ENCODE results near the gene EEF1G. TPM values are rescaled to one million over a fixed set of nuclear protein-coding genes. Genes with fewer than 3 reads are reported as not detected.

The EEF1G gene
- total RNA-seq, 3 donors from 2014 or later (not counting 1 experiment from before 2014, with no cell fraction given), result 628 to 754 (median 714) TPM

GRCh38 chr11:62602141-62603071, 28.7 kb upstream of the EEF1G start:
- no peaks in the 10 kb centered on the region for H3K36me3 Mint-ChIP-seq
- H3K4me1 Mint-ChIP-seq, result peaks cover 48 to 54% of the 10 kb centered on the region in 2 donors
- peak overlapping the region; percentile 97 for H3K4me3 Mint-ChIP-seq
- H3K36me3 ChIP-seq (ENCODE audit: control insufficient read depth, insufficient read depth, low read length), result peaks cover 35% of the 10 kb centered on the region
- peak overlapping the region; percentile 79 for H3K4me3 ChIP-seq (ENCODE audit: low read length)
- 50% methylated on average over 96 of the region's 96 CpGs for WGBS (ENCODE audit: insufficient coverage)
- no peaks in the 10 kb centered on the region for H3K9me3 Mint-ChIP-seq
- H3K27me3 Mint-ChIP-seq (ENCODE audit: low read depth in 2 of 2), result no peaks in the 10 kb centered on the region
- H3K27ac Mint-ChIP-seq, result peak overlapping the region; percentile 93 to 96
- no peaks in the 10 kb centered on the region for H3K27me3 ChIP-seq (ENCODE audit: control insufficient read depth, insufficient read depth, low read length)
- no peak for TF ChIP-seq CTCF (IDR thresholded peaks at IDR 0.05)
- intact Hi-C loops (cut with micrococcal nuclease), result no loop called here
- peak in 1 of 3 donors; percentile 7 for ATAC-seq
- peak in 1 of 2 donors; percentile 53 for DNase-seq
- peak overlapping the region; percentile 48 for H3K27ac ChIP-seq (ENCODE audit: low read length)
- H3K4me1 ChIP-seq (ENCODE audit: control insufficient read depth, insufficient read depth, low read length), result peaks cover 43% of the 10 kb centered on the region
- no peaks in the 10 kb centered on the region for H3K9me3 ChIP-seq (ENCODE audit: control insufficient read depth, insufficient read depth, low read length)

GRCh38 chr11:62601372-62602140, 27.9 kb upstream of the EEF1G start, which contains the start of gene MTA2:
TSS of gene MTA2 (minus strand) at chr11:62601865. CDS start at chr11:62601450, 415 bp downstream.
- H3K27me3 Mint-ChIP-seq (ENCODE audit: low read depth in 2 of 2), result no peaks in the 10 kb centered on the region
- H3K4me3 Mint-ChIP-seq, result peak within 1 kb of the TSS; percentile 97
- no peaks in the 10 kb centered on the region for H3K36me3 Mint-ChIP-seq
- H3K27ac Mint-ChIP-seq, result peak within 1 kb of the TSS; percentile 93 to 96
- no peak for TF ChIP-seq CTCF (IDR thresholded peaks at IDR 0.05)
- peaks cover 48 to 59% of the 10 kb centered on the region in 2 donors for H3K4me1 Mint-ChIP-seq
- peaks cover 36% of the 10 kb centered on the region for H3K36me3 ChIP-seq (ENCODE audit: control insufficient read depth, insufficient read depth, low read length)
- ATAC-seq (peak; percentile 77 to 90 (median 78)), DNase-seq (peak; percentile 99 to 100)
- no peaks in the 10 kb centered on the region for H3K9me3 ChIP-seq (ENCODE audit: control insufficient read depth, insufficient read depth, low read length)
- H3K4me1 ChIP-seq (ENCODE audit: control insufficient read depth, insufficient read depth, low read length), result peaks cover 43% of the 10 kb centered on the region
- under 1% methylated on average over 83 of the region's 83 CpGs for WGBS (ENCODE audit: insufficient coverage)
- peak within 1 kb of the TSS; percentile 79 for H3K4me3 ChIP-seq (ENCODE audit: low read length)
- intact Hi-C loops (cut with micrococcal nuclease), result no loop called here
- H3K27me3 ChIP-seq (ENCODE audit: control insufficient read depth, insufficient read depth, low read length), result no peaks in the 10 kb centered on the region
- H3K27ac ChIP-seq (ENCODE audit: low read length), result peak within 1 kb of the TSS; percentile 83
- H3K9me3 Mint-ChIP-seq, result no peaks in the 10 kb centered on the region

- peak overlapping the region; percentile 79 for H3K4me3 ChIP-seq (ENCODE audit: low read length)
- peaks cover 43% of the 10 kb centered on the region for H3K4me1 ChIP-seq (ENCODE audit: control insufficient read depth, insufficient read depth, low read length)
- H3K27me3 ChIP-seq (ENCODE audit: control insufficient read depth, insufficient read depth, low read length), result no peaks in the 10 kb centered on the region
- no peak for TF ChIP-seq CTCF (IDR thresholded peaks at IDR 0.05)
- Mint-ChIP-seq H3K9me3 (no peaks in the 10 kb centered on the region), H3K27me3 (ENCODE audit: low read depth in 2 of 2) (no peaks in the 10 kb centered on the region), H3K27ac (peak overlapping the region; percentile 93 to 96), H3K4me3 (peak overlapping the region; percentile 97), H3K36me3 (no peaks in the 10 kb centered on the region), H3K4me1 (peaks cover 48 to 59% of the 10 kb centered on the region in 2 donors)
- intact Hi-C loops (cut with micrococcal nuclease), result no loop called here
- WGBS (ENCODE audit: insufficient coverage), result 0% methylated on average over 30 of the region's 30 CpGs
- H3K36me3 ChIP-seq (ENCODE audit: control insufficient read depth, insufficient read depth, low read length), result peaks cover 38% of the 10 kb centered on the region
- ATAC-seq, result no peak
- peak in 1 of 2 donors; percentile 68 for DNase-seq
- H3K9me3 ChIP-seq (ENCODE audit: control insufficient read depth, insufficient read depth, low read length), result no peaks in the 10 kb centered on the region
- H3K27ac ChIP-seq (ENCODE audit: low read length), result peak overlapping the region; percentile 83
Observed at GRCh38 chr11:62601122-62601371, 27.4 kb upstream of the EEF1G start.

Data from natural killer cell (primary cell).